NCI-H226 (cell line): Measurements from ENCODE around the gene SNX25.
A peak's percentile ranks its signal among the peaks of the same experiment; 100 is the strongest.
"Not testable (repeated sequence)": the region's sequence is repeated elsewhere in the genome, so short reads cannot be mapped to it uniquely, and the experiment has no call there.

Source experiments
- DNase-seq: peaks from one replicate; pipeline ENCODE4 v3.0.0-alpha.2; 2015

The SNX25 gene

DNA sequence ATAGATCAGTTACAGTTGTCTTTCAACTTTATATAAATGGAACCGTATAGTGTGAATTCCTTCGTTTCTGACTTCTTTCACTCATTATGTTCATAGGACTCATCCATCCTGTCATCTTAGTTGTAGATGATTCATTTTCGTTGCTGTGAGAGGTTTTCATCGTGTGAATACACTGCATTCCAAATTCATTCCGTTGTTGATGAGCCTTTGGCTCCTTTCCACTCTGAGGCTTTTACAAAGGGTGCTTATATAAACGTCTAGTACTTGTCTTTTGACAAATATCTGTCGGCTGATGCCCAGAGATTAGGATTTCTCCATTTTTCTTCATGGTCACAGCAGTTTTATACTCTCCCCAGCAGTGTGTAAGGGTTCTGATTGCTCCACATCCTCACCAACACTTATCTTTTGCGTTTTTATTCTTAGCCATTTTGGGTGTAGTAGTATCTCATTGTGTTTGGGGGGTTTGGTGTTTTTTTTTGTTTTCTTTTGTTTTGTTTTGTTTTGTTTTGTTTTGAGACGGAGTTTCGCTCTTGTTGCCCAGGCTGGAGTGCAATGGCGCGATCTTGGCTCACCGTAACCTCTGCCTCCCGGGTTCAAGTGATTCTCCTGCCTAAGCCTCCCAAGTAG, 137.7 kb downstream of the SNX25 start:
- peak; percentile 71 for DNase-seq

DNA sequence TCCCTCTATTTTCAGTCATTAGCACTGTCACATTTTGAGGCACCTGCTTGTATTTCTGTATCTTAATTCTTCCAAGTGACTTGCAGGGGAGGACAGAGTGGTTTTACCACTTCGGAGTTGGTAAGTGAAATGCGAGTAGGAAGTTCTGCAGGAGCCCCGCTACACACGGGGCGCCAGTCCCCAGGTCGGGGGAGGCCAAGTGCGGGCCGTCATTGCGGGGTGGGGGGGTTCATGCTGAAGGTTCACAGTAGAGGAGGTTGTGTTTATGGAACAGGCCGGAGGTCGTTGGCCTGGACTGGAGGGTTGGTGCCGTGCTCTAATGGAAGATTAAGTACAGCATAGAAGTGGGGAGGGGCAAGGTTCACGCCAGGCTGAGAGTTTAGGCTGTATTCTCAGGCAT, 142.3 kb downstream of the SNX25 start:
- DNase-seq, result no peak

DNA sequence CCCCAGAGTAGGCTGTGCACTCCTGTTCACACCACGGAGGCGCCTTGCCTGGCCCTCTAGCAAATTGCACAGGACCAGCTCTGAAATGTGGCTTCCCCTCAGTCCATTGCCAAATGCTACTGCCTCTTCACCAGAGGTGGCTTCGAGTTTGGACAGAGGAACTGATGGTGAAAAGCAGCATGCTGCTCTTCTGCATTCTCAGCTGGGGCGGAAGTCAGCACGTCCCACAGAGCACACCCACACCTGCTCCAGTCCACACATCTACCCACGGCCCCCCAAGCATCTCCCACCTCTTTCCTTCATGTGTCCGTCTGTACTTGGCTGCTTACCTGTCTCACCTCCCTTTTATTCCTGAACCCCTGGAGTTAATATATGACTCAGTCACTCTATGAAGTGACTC, 142.8 kb downstream of the SNX25 start:
- no peak for DNase-seq

DNA sequence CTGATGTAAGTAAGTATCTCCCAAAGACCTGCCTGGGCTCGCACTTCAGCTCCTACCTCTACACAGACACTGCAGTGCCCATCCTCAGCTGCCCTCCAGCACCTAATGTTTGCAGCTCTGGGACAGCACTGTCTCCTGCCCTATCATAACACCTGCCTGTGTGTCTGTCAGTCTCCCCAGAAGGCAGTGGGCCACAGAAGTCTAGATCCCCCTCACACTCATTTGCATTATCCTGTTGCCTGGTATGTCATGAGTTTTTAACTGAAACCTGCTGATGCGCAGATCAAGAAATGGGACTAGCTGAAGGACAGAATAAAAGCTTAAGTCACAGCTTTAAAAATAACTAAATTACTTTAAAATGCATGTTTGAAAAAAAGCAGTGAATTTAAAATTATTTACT, 143.3 kb downstream of the SNX25 start:
- no peak for DNase-seq

DNA sequence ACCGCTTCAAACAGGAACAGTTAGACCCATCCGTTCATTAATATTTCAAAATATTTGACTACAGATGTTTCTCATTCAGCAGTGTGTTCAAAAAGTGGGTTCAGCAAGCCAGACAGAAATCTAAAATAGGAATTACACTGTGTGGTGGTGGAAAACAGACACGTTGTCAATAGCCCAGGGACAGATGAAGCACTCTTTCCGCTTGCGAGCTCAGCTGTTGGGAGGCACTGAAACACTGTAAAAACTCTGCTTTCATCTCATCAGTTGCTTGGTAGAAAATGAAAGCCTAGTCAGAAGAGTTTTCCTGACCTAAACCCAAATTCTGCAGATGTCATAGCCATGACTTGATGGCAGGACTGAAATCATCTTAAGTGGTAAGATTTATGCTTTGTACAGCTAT, 147.8 kb downstream of the SNX25 start:
- no peak for DNase-seq

DNA sequence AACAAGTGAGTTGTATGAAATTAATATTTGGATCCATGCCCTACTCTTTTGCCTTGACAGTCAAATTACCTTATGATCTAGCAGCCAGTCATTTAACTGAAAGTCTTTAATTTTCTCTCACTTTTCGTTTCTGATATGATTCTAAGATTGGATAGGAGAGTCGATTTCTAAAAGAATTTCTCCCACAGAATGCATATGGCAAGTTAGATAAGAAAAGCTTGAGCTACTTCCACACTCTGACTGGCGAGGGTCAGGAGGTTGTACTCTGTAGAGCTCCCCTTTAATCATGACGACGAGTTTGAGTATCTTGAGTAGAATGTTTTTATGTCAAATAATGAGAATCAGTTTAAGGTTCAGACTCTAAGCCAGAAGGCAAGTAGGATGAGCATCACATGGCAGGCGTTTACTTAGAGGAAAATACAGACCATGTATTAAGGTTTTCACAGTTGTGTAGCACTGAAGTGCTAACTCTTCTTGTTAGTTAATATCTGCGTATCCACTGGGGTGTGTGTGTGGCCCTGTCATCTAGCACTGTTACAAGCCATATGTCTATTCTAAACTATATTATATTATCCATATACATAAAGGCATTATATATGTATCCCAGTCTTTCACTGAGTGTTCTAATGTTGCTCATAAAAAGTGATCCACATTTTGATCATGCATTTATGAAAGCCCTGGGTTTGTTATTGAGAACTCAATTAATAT, 148.5 kb downstream of the SNX25 start:
- no peak for DNase-seq

DNA sequence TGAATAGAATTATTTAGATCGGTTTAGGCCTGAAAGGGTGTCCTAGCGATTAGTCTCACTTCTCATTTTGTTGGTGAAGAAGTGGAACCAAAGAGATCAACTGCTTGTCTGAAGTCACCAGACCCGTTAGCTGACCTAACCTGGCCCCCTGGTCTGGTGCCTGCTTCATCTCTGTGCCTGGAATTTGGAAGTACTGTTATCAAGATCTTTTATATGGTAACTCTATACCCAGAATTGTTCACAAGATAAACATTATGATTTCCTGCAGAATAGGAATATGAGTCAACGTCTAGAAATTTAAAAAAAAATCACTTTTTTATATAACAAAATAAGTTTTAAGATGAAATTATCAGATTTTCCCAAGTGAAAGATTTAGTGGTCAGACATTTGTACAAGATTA, 149.1 kb downstream of the SNX25 start:
- DNase-seq, result peak; percentile 8

DNA sequence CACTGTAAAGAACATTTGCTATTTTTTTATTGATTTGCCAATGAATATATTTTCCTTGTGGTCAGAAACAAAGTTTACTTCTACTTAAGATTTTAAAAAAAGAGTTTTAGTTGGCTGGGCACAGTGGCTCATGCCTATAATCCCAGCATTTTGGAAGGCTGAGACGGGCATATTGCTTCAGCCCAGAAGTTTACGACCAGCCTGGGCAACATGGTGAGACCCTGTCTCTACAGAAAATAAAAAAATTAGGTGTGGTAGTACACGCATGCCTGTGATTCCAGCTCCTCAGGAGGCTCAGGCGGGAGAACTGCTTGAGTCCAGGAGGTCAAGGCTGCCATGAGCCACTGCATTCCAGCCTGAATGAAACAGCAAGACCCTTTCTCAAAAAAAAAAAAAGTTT, 149.6 kb downstream of the SNX25 start:
- peak; percentile 23 for DNase-seq

DNA sequence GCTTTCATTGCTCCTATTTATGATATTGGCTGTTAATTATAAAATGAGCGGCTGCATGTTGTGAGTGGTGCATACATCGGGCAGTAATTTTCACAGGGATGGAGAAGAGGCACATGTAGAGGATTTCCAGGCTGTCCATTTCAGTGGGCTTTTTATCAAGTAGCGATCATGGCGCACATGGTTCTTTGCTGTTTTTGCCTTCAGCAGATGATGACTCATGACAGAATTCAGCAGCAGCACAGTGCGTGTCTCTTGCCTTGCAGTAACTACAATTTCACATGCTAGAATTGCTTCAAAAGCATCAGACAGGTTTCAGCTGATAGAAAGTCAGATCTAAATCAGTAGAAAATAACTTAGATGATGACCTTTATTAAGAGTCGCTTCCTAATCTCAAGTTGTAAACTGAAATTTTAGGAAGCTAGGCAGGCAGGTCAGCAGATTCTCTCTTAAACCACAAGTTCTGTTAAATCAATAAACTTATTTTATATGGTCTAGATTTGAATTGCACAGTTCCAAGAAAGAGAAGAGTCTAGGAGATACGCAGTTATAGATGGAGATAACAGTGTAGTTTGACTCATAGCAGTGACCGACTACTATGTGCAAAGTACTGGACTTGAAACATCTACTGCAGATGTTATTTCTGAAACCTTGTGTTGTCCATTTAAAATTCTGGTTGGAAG, 150.5 kb downstream of the SNX25 start:
- no peak for DNase-seq

DNA sequence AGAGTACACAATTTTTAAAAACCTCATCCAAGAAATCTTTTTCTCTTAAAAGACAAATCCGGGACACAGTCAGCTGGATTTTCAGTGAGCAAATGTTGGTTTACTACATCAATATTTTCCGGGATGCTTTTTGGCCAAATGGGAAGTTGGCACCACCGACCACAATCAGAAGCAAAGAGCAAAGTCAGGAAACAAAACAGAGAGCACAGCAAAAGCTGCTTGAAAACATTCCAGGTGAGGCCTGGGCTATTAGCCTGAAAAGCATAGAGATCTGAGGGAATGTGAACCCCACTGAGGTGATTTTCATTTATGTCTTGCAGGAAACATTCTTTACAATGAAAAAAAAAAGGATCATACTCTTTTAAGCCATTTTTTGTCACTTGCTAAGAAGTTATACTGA, 152.5 kb downstream of the SNX25 start:
- no peak for DNase-seq

DNA sequence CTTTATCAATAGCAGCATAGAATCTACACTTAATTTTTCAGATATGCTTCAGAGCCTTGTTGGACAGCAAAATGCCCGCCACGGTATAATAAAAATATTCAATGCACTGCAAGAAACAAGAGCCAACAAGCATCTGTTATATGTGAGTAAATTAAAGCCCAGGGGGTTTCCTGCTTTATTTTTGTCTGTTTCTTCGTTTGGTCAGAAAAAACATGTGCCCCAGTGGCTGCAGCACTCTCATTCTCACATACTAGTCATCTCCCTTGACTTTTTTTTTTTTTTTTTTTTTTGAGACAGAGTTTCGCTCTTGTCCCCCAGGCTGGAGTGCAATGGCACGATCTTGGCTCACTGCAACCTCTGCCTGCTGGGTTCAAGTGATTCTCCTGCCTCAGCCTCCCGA, 153.2 kb downstream of the SNX25 start:
- DNase-seq, result not testable (repeated sequence)

DNA sequence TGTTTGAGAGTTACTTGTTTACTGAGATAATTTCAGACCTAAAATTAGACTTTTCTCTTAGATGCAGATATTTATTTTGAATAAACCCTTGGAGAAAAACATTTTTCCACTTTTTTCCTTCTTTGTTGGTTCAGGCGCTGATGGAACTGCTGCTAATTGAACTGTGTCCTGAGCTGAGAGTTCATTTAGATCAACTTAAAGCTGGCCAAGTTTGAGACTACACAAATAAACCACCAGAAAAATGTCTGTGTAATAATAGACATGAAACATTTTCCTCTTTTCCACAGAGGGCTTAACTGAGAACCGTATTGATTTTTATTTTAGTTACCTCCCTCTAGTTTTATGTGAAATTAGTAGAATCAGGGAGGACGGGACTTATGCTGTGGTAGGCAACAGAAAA, 153.9 kb downstream of the SNX25 start:
- no peak for DNase-seq

DNA sequence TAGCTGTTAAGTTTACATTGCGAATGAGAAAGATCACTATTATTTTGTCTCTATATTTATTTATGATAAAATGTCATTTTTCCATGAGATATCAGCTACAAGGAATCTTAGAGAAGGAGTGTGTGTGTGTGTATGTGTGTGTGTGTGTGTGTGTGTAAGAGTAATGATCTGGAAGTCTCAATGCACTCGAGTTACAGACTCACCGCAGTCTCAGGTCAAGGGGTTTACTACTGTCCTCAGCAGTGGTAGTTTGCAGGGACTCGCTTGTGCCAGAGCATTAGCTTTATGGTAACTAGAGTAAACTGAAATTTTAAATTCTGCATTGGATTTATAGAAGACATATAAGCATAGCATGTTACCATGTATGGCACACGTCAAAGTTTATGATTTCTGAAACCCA, 155.5 kb downstream of the SNX25 start:
- no peak for DNase-seq

DNA sequence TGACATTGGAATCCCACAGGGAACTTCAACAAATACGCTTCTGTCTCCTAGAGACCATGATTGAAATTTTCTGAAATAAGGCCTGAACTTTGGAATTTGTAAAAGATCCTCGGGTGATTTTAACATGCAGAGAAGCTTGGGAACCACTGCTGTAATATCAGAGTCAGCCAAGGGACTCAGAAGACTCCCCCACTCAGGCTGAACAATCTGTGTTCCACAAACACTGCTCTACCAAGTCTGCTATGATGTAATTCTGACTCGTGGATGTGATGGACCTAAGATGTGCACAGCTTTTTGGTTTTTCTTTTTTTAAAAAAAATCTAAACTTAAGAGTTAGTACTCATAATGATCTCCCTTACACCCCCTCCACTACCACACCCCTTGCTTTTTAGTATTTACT, 160.3 kb downstream of the SNX25 start:
- peak; percentile 11 for DNase-seq

DNA sequence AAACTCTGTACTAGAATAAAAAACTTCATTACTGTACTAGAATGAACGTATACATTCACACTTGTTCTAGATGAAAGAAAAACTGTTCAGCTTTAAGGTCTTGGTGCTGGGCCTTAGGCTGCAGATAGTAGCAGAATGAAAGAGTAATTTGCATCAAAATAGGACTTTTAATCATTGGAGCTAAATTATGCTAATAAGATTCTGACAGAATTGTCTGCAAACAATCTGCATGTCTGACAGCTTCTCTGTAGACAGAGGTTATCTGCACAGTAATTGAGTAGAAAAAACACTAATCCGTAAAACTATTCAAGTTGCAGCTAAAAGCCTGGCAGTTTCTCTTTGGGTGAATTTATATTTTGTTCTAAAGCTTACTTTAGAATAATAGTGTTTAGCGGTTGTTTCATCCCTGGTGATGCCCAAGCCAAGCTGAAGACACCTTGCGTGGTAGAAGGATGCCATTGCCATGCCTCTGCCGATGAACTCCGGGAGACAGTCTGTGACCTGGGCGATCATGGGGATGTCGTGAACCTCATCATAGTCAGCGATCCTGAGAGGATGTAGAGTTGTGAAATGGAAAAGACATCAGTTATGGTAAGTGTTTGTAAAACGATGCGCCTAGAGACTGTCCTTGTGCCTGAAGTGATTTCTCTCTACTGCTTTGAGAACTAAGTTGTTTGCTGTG, 161.0 kb downstream of the SNX25 start:
- no peak for DNase-seq

DNA sequence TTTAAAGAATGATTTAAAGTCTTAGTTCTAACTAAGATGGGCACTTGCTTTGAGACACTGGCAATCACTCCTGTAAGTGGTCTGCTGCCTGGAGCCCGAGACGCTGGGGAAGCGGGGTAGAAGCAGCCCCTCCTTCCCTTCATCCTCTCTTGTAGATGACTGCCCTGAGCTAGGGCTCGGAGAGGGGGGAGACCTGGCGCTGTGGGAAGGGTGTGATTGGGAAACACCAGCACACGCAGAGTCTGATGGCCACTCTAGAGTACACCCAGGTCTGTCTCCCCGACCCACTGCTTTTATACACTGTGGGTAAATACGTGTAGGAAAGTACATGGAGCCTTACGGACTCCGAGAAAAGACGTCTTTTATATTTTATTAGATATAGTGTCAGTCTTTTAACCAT, 162.3 kb downstream of the SNX25 start:
- no peak for DNase-seq

DNA sequence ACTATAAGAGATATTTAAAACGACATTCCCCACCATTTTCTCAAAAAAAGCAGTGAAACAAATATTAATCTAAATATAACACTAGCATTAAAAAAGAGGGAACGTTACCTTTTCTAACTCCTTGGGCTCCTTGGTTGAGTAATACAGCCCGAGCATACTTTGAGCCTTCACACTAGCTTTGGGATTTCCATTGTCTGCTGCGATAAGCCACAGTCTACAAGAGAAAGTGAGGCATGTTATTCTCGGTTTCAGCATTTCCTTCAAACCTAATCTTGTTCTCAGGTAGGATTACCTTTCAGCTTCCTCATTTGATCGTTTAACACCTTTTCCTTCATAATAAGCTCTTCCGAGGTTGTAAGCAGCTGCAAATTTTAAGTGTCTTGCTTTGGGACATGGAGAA, 164.6 kb downstream of the SNX25 start:
- no peak for DNase-seq

DNA sequence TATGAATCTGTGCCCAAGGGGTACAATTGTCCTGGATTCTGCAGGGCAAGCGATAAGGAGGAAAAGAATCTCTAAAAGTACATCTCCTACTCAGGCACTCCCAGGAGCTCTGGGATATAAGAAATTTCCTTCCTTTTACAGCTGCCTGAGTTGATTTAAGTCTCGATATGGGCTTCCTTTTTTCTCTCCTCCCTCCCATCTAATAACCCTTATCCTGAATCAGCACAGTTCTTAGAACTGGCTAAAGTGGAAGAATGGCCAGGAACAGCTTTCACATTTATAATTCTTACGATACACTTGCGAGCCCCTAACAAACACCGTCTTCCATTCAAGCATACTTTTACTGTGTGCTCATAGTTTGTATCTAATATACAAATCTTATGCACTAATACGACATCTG, 165.2 kb downstream of the SNX25 start:
- no peak for DNase-seq

DNA sequence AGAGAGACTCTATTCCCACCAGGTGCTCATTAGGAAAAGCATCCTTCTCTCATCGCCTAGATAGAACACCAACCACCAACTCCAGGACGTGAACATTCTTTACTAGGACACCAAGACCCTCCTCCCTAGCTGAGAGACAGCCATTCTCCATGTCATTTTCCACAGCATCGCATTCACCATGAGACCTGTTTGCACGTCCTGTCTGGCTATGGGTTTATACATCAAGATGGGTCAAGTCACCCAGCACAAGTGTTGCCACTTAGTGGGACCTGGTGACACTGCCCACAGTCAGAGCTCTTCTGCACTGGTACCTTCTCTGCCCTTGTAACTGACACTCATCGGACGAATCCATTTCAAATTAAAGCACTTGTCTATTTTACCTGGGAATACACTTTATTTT, 168.9 kb downstream of the SNX25 start:
- DNase-seq, result no peak

DNA sequence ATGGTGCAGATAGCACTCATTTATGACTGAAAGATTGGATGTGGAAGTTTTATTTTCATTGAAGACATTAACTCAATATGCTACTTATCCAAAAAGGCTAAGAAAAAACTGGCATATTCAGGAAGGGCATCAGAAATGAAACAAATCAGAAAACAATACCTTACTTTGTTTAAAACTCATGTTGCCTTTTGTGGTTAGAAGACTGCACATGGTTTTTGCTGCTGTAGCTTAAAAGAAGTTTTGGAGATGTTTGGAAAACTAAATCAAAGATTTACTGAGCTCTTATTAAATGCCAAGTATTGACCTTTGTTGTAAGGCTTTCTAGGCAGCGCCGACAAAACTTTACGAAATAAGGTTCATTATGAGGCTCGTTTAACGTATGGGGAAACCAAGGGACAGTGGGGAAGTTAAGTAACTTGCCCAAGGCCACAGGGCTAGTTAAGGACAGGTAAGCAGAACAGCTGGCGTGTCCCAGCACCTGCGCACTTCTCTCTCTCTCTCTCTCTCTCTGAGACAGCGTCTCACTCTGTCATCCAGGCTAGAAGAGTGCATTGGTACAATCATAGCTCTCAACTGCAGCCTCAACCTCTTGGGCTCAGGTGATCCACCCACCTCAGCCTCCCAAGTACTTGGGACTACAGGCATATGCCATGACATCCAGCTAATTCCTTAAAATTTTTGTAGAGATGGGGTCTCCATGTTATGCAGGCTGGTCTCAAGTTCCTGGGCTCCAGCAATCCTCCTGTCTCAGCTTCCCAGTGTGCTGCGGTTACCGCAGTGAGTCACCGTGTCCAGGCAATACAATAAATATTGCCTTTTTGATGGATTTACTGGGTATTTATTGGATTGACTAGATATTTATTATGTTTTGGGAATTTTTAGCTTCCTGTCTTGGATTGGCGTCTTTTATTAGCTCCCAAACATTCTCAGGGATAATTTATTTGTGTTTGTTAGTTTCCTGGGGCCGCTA, 170.2 kb downstream of the SNX25 start:
- no peak for DNase-seq

DNA sequence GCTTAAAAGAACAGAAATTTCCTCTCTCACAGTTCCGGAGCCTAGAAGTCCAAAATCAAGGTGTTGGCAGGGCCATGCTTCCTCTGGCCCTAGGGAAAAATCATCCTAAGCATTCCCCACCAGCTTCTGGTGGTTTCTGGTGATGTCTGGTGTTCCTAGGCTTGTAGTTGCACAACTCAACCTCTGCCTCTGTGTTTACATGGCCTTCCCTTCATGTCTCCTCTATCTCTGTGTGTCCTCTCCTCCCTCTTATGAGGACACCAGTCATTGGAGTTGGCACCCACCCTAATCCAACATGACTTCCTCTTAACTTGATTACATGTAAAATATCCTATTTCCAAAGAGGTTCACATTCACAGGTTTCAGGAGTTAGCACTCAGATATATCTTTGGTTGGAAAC, 170.9 kb downstream of the SNX25 start:
- no peak for DNase-seq
